AG08396 (cell line): ENCODE results near the gene EML6.
A peak's percentile ranks its signal among the peaks of the same experiment; 100 is the strongest.

Experiments used
- DNase-seq: peaks from one replicate; pipeline ENCODE4 v3.0.0; 2012; ENCODE audit warnings: low spot score, mixed read lengths

The EML6 gene

GRCh38 chr2:54947136-54947535 lies 223.7 kb downstream of the EML6 start:
- no peak for DNase-seq

GRCh38 chr2:54947646-54948045 lies 224.2 kb downstream of the EML6 start:
- DNase-seq, result no peak

GRCh38 chr2:54948120-54948519 lies 224.7 kb downstream of the EML6 start:
- DNase-seq, result no peak

- peak; percentile 66 for DNase-seq
Observed at GRCh38 chr2:54949431-54949830, 226.0 kb downstream of the EML6 start.

- DNase-seq, result no peak
Observed at GRCh38 chr2:54950811-54951210, 227.3 kb downstream of the EML6 start.

GRCh38 chr2:54952425-54952824 lies 229.0 kb downstream of the EML6 start:
- DNase-seq, result no peak

- DNase-seq, result no peak
Observed at GRCh38 chr2:54952978-54953456, 229.6 kb downstream of the EML6 start.

- no peak for DNase-seq
Observed at GRCh38 chr2:54954158-54954557, 230.7 kb downstream of the EML6 start.

GRCh38 chr2:54954705-54955357 lies 231.4 kb downstream of the EML6 start:
- no peak for DNase-seq

GRCh38 chr2:54955358-54956110 lies 232.1 kb downstream of the EML6 start:
- DNase-seq, result no peak

- no peak for DNase-seq
Observed at GRCh38 chr2:54956111-54956627, 232.7 kb downstream of the EML6 start.

- no peak for DNase-seq
Observed at GRCh38 chr2:54957321-54957999, 234.0 kb downstream of the EML6 start.

- DNase-seq, result no peak
Observed at GRCh38 chr2:54958717-54959371, 235.4 kb downstream of the EML6 start.

GRCh38 chr2:54960164-54960563 lies 236.7 kb downstream of the EML6 start:
- DNase-seq, result no peak

GRCh38 chr2:54962511-54962910 lies 239.0 kb downstream of the EML6 start:
- DNase-seq, result no peak

GRCh38 chr2:54962935-54963440 lies 239.5 kb downstream of the EML6 start:
- no peak for DNase-seq

- no peak for DNase-seq
Observed at GRCh38 chr2:54963476-54963875, 240.0 kb downstream of the EML6 start.

- no peak for DNase-seq
Observed at GRCh38 chr2:54964271-54964670, 240.8 kb downstream of the EML6 start.

- no peak for DNase-seq
Observed at GRCh38 chr2:54964816-54965215, 241.4 kb downstream of the EML6 start.

- no peak for DNase-seq
Observed at GRCh38 chr2:54965425-54965824, 242.0 kb downstream of the EML6 start.

GRCh38 chr2:54966165-54966832 lies 242.8 kb downstream of the EML6 start:
- DNase-seq, result no peak
